GM10248 (cell line): ENCODE measurements around the gene VGLL2.

Source experiments
- CTCF ChIA-PET: fragments of 300-600 bp; sonication (Branson Sonifier 250); formaldehyde crosslinking; extraction: SDS; loops from one replicate; lab custom pipeline; 2021; ENCODE audit warnings: antibody characterized with exemption; lab: Yijun Ruan, JAX
- POLR2A ChIA-PET: fragments of 350-650 bp; sonication (Branson Sonifier 250); formaldehyde crosslinking; extraction: SDS; loops from one replicate; lab custom pipeline; 2020; ENCODE audit warnings: antibody characterized with exemption; lab: Yijun Ruan, JAX
- DNase-seq: peaks from one replicate; pipeline ENCODE4 v3.0.0; 2012; ENCODE audit errors: extremely low spot score
- CTCF ChIP-seq: IDR thresholded peaks from 2 replicates; pipeline ENCODE4 v1.5.1; 2012; ENCODE audit warnings: mild to moderate bottlenecking, low read depth; ENCODE audit errors: extremely low read depth, missing control alignments, control extremely low read depth

VGLL2 gene

GRCh38 chr6:117265410-117266256 is at the start of gene VGLL2:
VGLL2 (plus strand) TSS chr6:117265558; CDS start chr6:117265764, 206 bp downstream.
- CTCF ChIA-PET = interaction anchor here (1.1 to 1.2 kb wide), 2 partner anchors 13 to 14 kb away, joined by 3 to 4 read pairs; no protein-coding TSS in a partner anchor
- no peak for TF ChIP-seq CTCF

GRCh38 chr6:117222861-117223260 is 42.5 kb upstream of the VGLL2 start:
- ChIA-PET POLR2A (no interaction called here), CTCF (interaction anchor here (1.2 to 1.4 kb wide), 3 partner anchors 10 to 221 kb away, joined by 3 to 5 read pairs (median 3); no protein-coding TSS in a partner anchor)
- no peak for TF ChIP-seq CTCF
- DNase-seq = no peak

More at GRCh38 chr6:117265410-117266256, at the start of gene VGLL2:
- POLR2A ChIA-PET = interaction anchor here (0.6 kb wide), 1 partner anchor 857 kb away, joined by 5 read pairs; no protein-coding TSS in a partner anchor
- DNase-seq = peak; percentile 25

- ChIA-PET CTCF (interaction anchor here (2.6 kb wide), 1 partner anchor 12 kb away, joined by 7 read pairs; no protein-coding TSS in a partner anchor), POLR2A (no interaction called here)
- no peak for DNase-seq
- no peak for TF ChIP-seq CTCF
Observed at GRCh38 chr6:117226778-117227177, 38.6 kb upstream of the VGLL2 start.

- POLR2A ChIA-PET = no interaction called here
- CTCF ChIA-PET = no interaction called here
- no peak for TF ChIP-seq CTCF
- DNase-seq = no peak
Observed at GRCh38 chr6:117227245-117227962, 38.0 kb upstream of the VGLL2 start.

- POLR2A ChIA-PET = no interaction called here
- no peak for DNase-seq
- CTCF ChIA-PET = no interaction called here
- no peak for TF ChIP-seq CTCF
Observed at GRCh38 chr6:117228202-117228601, 37.2 kb upstream of the VGLL2 start.

GRCh38 chr6:117229870-117230269 is 35.5 kb upstream of the VGLL2 start:
- TF ChIP-seq CTCF = no peak
- no peak for DNase-seq
- POLR2A ChIA-PET = no interaction called here
- CTCF ChIA-PET = no interaction called here
